ENCODE data around the gene TRPV3. TPM values are rescaled to one million over a fixed set of nuclear protein-coding genes. Genes with fewer than 3 reads are reported as not detected.

The TRPV3 gene
- total and polyA plus RNA-seq, 2 of the 8 experiments (the other 6 are each of a cell fraction or from before 2014, with no cell fraction given): 0.56 to 1.0 TPM

- Histone ChIP-seq H3K9me3 (ENCODE audit: insufficient read depth in 2 of 2, low read depth in 1 of 2, low read length in 1 of 2) (no peaks in the 10 kb centered on the region), H4K91ac (replicated peaks; ENCODE audit: insufficient read length, low read length) (no peak overlapping the region), H3K23ac (ENCODE audit: insufficient read length) (no peak overlapping the region), H3K14ac (ENCODE audit: insufficient read length) (no peak overlapping the region), H2BK20ac (ENCODE audit: low read length) (no peak overlapping the region), H3K27me3 (replicated peaks in 1 of 4; ENCODE audit: control insufficient read depth in 3 of 4, extremely low read depth in 1 of 4, insufficient read depth in 3 of 4, low read length in 3 of 4) (no peaks in the 10 kb centered on the region), H2BK12ac (ENCODE audit: low read depth, low read length) (no peak overlapping the region), H3K4me3 (ENCODE audit: extremely low read depth in 1 of 4, insufficient read depth in 2 of 4, low read depth in 3 of 4, low read length in 4 of 4) (no peak overlapping the region), H3K4ac (replicated peaks; ENCODE audit: insufficient read length, low read depth, low read length) (no peak overlapping the region), H2BK15ac (ENCODE audit: low read length) (no peak overlapping the region), H4K20me1 (replicated peaks in 1 of 2; ENCODE audit: control insufficient read depth in 1 of 2, insufficient read depth in 2 of 2, low read length in 2 of 2) (peaks cover 0 to 2% of the 10 kb centered on the region in 2 experiments), H2AK5ac (ENCODE audit: low read depth, low read length) (no peak overlapping the region), H3K4me2 (ENCODE audit: insufficient read depth in 1 of 2, low read depth in 2 of 2, low read length in 2 of 2) (no peak overlapping the region), H3K27ac (ENCODE audit: low read depth, low read length) (no peak overlapping the region), H3K36me3 (ENCODE audit: control insufficient read depth in 2 of 4, insufficient read depth in 4 of 4, low read length in 3 of 4) (peaks cover 0 to 3% (median 1%) of the 10 kb centered on the region in 4 experiments; a peak in 3 of 8 replicates), H3K56ac (replicated peaks; ENCODE audit: insufficient read length, low read depth, low read length) (no peak overlapping the region), H4K8ac (ENCODE audit: extremely low read depth, insufficient read depth, low read length) (no peak overlapping the region; the same call in 1 of the 2 replicates), H2BK120ac (replicated peaks; ENCODE audit: low read depth, low read length) (no peak overlapping the region), H3K23me2 (ENCODE audit: low read depth, low read length) (no peaks in the 10 kb centered on the region), H3K79me1 (ENCODE audit: low read depth, low read length) (no peaks in the 10 kb centered on the region), H2BK5ac (ENCODE audit: low read depth, low read length) (no peak overlapping the region), H3K9ac (replicated peaks in 1 of 4; ENCODE audit: extremely low read depth in 1 of 4, low read depth in 3 of 4, low read length in 3 of 4) (no peak overlapping the region), H3K4me1 (replicated peaks in 1 of 4; ENCODE audit: control insufficient read depth in 3 of 4, insufficient read depth in 4 of 4, low read length in 3 of 4) (no peaks in the 10 kb centered on the region; a peak in 1 of 7 replicates), H3K79me2 (ENCODE audit: control insufficient read depth in 1 of 2, insufficient read depth in 2 of 2, low read length in 2 of 2) (no peaks in the 10 kb centered on the region), H2AFZ (ENCODE audit: low read length) (no peak overlapping the region), H3K18ac (ENCODE audit: extremely low read depth, low read length) (no peak overlapping the region), H4K5ac (ENCODE audit: insufficient read length, low read depth, low read length) (no peak overlapping the region)
- POLR2A ChIA-PET (ENCODE audit: partially characterized antibody): interaction anchor here (1.2 kb wide), 1 partner anchor 45 kb away, joined by 3 read pairs; no protein-coding TSS in a partner anchor
- WGBS, 2 experiments (ENCODE audit: extremely low coverage in 1 of 2, insufficient coverage in 1 of 2, insufficient read length in 1 of 2, insufficient replicate concordance in 2 of 2, low coverage in 1 of 2, low lambda C conversion rate in 2 of 2, missing lambda C conversion rate in 1 of 2): 90% methylated on average over 11 of the region's 11 CpGs; no CpG with 5 or more reads in 1 of the 2 experiments
- DNase-seq (ENCODE audit: low read depth in 1 of 2, low spot score in 2 of 2) (no peak), FAIRE-seq (no peak)
- CTCF ChIA-PET (ENCODE audit: partially characterized antibody): interaction anchor here (1.0 to 3.1 kb wide), 3 partner anchors 9 to 98 kb away, joined by 3 to 15 read pairs (median 3); no protein-coding TSS in a partner anchor
- no peak for TF ChIP-seq E2F6 (IDR thresholded peaks at IDR 0.05)
- no peak for TF ChIP-seq GTF2F1 (IDR thresholded peaks at IDR 0.05; ENCODE audit: borderline replicate concordance, low read depth, low read length)
- TF ChIP-seq MAFK (IDR thresholded peaks at IDR 0.05; ENCODE audit: low read depth, low read length): no peak
- no peak for TF ChIP-seq SAP30 (IDR thresholded peaks at IDR 0.05; ENCODE audit: insufficient read depth, insufficient replicate concordance, low read length)
- TF ChIP-seq RNF2 (IDR thresholded peaks at IDR 0.05; ENCODE audit: borderline replicate concordance, low read depth, low read length, missing control alignments, poor library complexity, severe bottlenecking): no peak
- no peak for TF ChIP-seq TAF7 (optimal IDR thresholded peaks at IDR 0.05; ENCODE audit: borderline replicate concordance, low read depth, low read length)
- no peak for TF ChIP-seq SUZ12 (IDR thresholded peaks at IDR 0.05; ENCODE audit: low read length)
- no peak for TF ChIP-seq RAD21 (IDR thresholded peaks at IDR 0.05 in 1 of 2, conservative IDR thresholded peaks at IDR 0.05 in 1 of 2; ENCODE audit: low read depth in 2 of 2, low read length in 2 of 2)
- TF ChIP-seq CHD2 (IDR thresholded peaks at IDR 0.05; ENCODE audit: low read length): no peak
- TF ChIP-seq TAF1 (IDR thresholded peaks at IDR 0.05; ENCODE audit: low read depth, low read length): no peak
- TF ChIP-seq TCF12 (IDR thresholded peaks at IDR 0.05; ENCODE audit: low read depth, low read length): no peak
Measured at GRCh38 chr17:3594051-3594800, 36.6 kb upstream of the TRPV3 start.

All from H1 (cell line).